Measurements from ENCODE around the gene FES. TPM values are rescaled to one million over a fixed set of nuclear protein-coding genes. Genes with fewer than 3 reads are reported as not detected.

The FES gene
- total and polyA plus RNA-seq, 2 donors (not counting 1 experiment from before 2014, with no cell fraction given) = 5.5 to 31.2 TPM

DNA sequence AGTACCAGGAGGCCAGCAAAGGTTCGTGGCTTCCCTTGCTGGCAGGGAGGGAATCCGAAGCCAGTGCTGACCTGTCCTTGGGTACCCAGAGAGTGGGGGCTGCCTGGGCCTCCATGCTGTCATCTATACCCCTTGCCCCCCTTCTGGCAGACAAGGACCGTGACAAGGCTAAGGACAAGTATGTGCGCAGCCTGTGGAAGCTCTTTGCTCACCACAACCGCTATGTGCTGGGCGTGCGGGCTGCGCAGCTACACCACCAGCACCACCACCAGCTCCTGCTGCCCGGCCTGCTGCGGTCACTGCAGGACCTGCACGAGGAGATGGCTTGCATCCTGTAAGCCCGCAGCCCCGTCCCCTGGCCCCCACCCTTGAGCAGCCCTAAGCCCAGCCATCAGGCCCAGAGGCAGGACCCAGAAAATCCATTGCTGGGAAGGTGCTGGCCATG lies 2.8 kb downstream of the FES start:
- no peak overlapping the region for H3K4me3 ChIP-seq (replicated peaks in 1 of 4; ENCODE audit: control extremely low read depth in 1 of 4, insufficient read depth in 1 of 4, low read depth in 3 of 4, low read length in 4 of 4)
- H3K9me3 ChIP-seq (ENCODE audit: control insufficient read depth, insufficient read depth, low read depth, low read length) = no peaks in the 10 kb centered on the region
- H3K4me1 ChIP-seq (ENCODE audit: control insufficient read depth, extremely low read depth, insufficient read depth, low read length) = peaks cover 17% of the 10 kb centered on the region
- no peak overlapping the region for H2AFZ ChIP-seq (ENCODE audit: low read length)
- H3K9ac ChIP-seq (ENCODE audit: insufficient read depth, low read length) = no peak overlapping the region
- DNase-seq (ENCODE audit: low read depth in 2 of 2) = no peak
- H3K27me3 ChIP-seq (ENCODE audit: control insufficient read depth, insufficient read depth, low read length) = no peaks in the 10 kb centered on the region
- H3K27ac ChIP-seq (ENCODE audit: insufficient read depth, low read length) = no peak overlapping the region
- no peaks in the 10 kb centered on the region for H4K20me1 ChIP-seq (ENCODE audit: control insufficient read depth, extremely low read depth, insufficient read depth, low read length)
- no peak overlapping the region for H3K4me2 ChIP-seq (ENCODE audit: extremely low read depth, insufficient read depth, low read length)
- no peak for TF ChIP-seq EZH2 (IDR thresholded peaks at IDR 0.05; ENCODE audit: low read length, missing control alignments)
- TF ChIP-seq, protein P1, sequence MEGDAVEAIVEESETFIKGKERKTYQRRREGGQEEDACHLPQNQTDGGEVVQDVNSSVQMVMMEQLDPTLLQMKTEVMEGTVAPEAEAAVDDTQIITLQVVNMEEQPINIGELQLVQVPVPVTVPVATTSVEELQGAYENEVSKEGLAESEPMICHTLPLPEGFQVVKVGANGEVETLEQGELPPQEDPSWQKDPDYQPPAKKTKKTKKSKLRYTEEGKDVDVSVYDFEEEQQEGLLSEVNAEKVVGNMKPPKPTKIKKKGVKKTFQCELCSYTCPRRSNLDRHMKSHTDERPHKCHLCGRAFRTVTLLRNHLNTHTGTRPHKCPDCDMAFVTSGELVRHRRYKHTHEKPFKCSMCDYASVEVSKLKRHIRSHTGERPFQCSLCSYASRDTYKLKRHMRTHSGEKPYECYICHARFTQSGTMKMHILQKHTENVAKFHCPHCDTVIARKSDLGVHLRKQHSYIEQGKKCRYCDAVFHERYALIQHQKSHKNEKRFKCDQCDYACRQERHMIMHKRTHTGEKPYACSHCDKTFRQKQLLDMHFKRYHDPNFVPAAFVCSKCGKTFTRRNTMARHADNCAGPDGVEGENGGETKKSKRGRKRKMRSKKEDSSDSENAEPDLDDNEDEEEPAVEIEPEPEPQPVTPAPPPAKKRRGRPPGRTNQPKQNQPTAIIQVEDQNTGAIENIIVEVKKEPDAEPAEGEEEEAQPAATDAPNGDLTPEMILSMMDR (conservative IDR thresholded peaks at IDR 0.05 in 1 of 2, IDR thresholded peaks at IDR 0.05 in 1 of 2; ENCODE audit: low read depth in 1 of 2, low read length in 2 of 2) = no peak
- H3K36me3 ChIP-seq (ENCODE audit: control insufficient read depth, insufficient read depth, low read length) = peaks cover 14% of the 10 kb centered on the region
- H3K79me2 ChIP-seq (ENCODE audit: control insufficient read depth, insufficient read depth, low read length) = peaks cover 5% of the 10 kb centered on the region

DNA sequence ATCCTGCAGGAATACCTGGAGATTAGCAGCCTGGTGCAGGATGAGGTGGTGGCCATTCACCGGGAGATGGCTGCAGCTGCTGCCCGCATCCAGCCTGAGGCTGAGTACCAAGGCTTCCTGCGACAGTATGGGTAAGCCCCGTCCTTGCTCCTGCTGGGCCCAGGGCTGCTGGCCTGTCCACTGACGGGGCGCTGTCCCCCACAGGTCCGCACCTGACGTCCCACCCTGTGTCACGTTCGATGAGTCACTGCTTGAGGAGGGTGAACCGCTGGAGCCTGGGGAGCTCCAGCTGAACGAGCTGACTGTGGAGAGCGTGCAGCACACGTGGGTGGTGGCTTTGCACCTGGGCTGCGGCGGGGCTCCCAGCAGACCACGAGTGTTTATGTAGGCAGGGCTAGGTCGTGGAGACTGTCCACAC lies 5.0 kb downstream of the FES start:
- Histone ChIP-seq H3K9me3 (ENCODE audit: control insufficient read depth, insufficient read depth, low read depth, low read length) (no peaks in the 10 kb centered on the region), H4K20me1 (ENCODE audit: control insufficient read depth, extremely low read depth, insufficient read depth, low read length) (no peaks in the 10 kb centered on the region), H3K27me3 (ENCODE audit: control insufficient read depth, insufficient read depth, low read length) (no peaks in the 10 kb centered on the region), H3K4me2 (ENCODE audit: extremely low read depth, insufficient read depth, low read length) (no peak overlapping the region), H2AFZ (ENCODE audit: low read length) (no peak overlapping the region), H3K4me1 (ENCODE audit: control insufficient read depth, extremely low read depth, insufficient read depth, low read length) (peaks cover 11% of the 10 kb centered on the region), H3K4me3 (replicated peaks in 1 of 4; ENCODE audit: control extremely low read depth in 1 of 4, insufficient read depth in 1 of 4, low read depth in 3 of 4, low read length in 4 of 4) (no peak overlapping the region), H3K36me3 (ENCODE audit: control insufficient read depth, insufficient read depth, low read length) (peaks cover 19% of the 10 kb centered on the region), H3K9ac (ENCODE audit: insufficient read depth, low read length) (no peak overlapping the region), H3K27ac (ENCODE audit: insufficient read depth, low read length) (no peak overlapping the region), H3K79me2 (ENCODE audit: control insufficient read depth, insufficient read depth, low read length) (peaks cover 5% of the 10 kb centered on the region)
- peak in 1 of 2 donors; percentile 11 for DNase-seq (ENCODE audit: low read depth in 2 of 2)
- TF ChIP-seq, protein P1 (conservative IDR thresholded peaks at IDR 0.05 in 1 of 2, IDR thresholded peaks at IDR 0.05 in 1 of 2; ENCODE audit: low read depth in 1 of 2, low read length in 2 of 2) = no peak
- TF ChIP-seq EZH2 (IDR thresholded peaks at IDR 0.05; ENCODE audit: low read length, missing control alignments) = no peak

DNA sequence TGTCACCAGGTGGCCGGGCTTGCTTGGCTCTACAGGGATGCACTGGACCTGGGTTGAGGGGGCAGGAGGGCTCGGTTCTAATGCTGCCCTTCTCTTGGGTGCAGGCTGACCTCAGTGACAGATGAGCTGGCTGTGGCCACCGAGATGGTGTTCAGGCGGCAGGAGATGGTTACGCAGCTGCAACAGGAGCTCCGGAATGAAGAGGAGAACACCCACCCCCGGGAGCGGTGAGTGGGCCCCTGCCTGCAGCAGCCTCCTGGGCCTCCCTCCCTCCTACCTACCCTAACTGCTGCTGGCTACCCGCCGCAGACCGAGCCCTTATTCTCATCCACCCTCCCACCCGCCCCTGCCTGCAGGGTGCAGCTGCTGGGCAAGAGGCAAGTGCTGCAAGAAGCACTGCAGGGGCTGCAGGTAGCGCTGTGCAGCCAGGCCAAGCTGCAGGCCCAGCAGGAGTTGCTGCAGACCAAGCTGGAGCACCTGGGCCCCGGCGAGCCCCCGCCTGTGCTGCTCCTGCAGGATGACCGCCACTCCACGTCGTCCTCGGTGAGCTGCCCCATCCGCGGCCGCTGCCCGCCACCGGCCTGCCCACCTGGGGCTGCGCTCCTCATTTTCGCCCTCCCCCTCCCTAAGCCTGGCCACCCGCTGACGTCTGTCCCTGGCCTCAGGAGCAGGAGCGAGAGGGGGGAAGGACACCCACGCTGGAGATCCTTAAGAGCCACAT lies 5.6 kb downstream of the FES start:
- peaks cover 9% of the 10 kb centered on the region for H3K4me1 ChIP-seq (ENCODE audit: control insufficient read depth, extremely low read depth, insufficient read depth, low read length)
- peaks cover 19% of the 10 kb centered on the region for H3K36me3 ChIP-seq (ENCODE audit: control insufficient read depth, insufficient read depth, low read length)
- H3K9ac ChIP-seq (ENCODE audit: insufficient read depth, low read length) = no peak overlapping the region
- no peaks in the 10 kb centered on the region for H3K9me3 ChIP-seq (ENCODE audit: control insufficient read depth, insufficient read depth, low read depth, low read length)
- no peaks in the 10 kb centered on the region for H4K20me1 ChIP-seq (ENCODE audit: control insufficient read depth, extremely low read depth, insufficient read depth, low read length)
- no peak overlapping the region for H3K4me2 ChIP-seq (ENCODE audit: extremely low read depth, insufficient read depth, low read length)
- no peak for DNase-seq (ENCODE audit: low read depth in 2 of 2)
- no peak overlapping the region for H3K27ac ChIP-seq (ENCODE audit: insufficient read depth, low read length)
- peaks cover 1% of the 10 kb centered on the region for H3K79me2 ChIP-seq (ENCODE audit: control insufficient read depth, insufficient read depth, low read length)
- no peak overlapping the region for H2AFZ ChIP-seq (ENCODE audit: low read length)
- H3K4me3 ChIP-seq (replicated peaks in 1 of 4; ENCODE audit: control extremely low read depth in 1 of 4, insufficient read depth in 1 of 4, low read depth in 3 of 4, low read length in 4 of 4) = no peak overlapping the region
- TF ChIP-seq EZH2 (IDR thresholded peaks at IDR 0.05; ENCODE audit: low read length, missing control alignments) = no peak
- TF ChIP-seq, protein P1 (conservative IDR thresholded peaks at IDR 0.05 in 1 of 2, IDR thresholded peaks at IDR 0.05 in 1 of 2; ENCODE audit: low read depth in 1 of 2, low read length in 2 of 2) = no peak
- H3K27me3 ChIP-seq (ENCODE audit: control insufficient read depth, insufficient read depth, low read length) = no peaks in the 10 kb centered on the region
